SU-DHL-6 (cell line): ENCODE results near the gene FADS1.

Experiments
- H2AFZ ChIP-seq: fragments of 200-600 bp; sonication (generic); 2 replicates; pipeline ENCODE4 v1.6.1; 2014; ENCODE audit warnings: low read depth, mild to moderate bottlenecking, moderate library complexity, mixed read lengths, antibody characterized with exemption, low read length; ENCODE audit not compliant: severe bottlenecking
- H3F3A ChIP-seq: fragments of 200-600 bp; shearing (Covaris generic); 2 replicates; pipeline ENCODE4 v1.6.0; 2016; ENCODE audit warnings: antibody characterized with exemption, mild to moderate bottlenecking; ENCODE audit not compliant: insufficient read depth
- H3K27ac ChIP-seq: fragments of 200-600 bp; sonication (generic); 2 replicates; pipeline ENCODE4 v1.5.1; 2016; ENCODE audit warnings: low read depth, mild to moderate bottlenecking, low read length, moderate library complexity, mixed read lengths
- H3K27me3 ChIP-seq: fragments of 200-600 bp; sonication (generic), shearing (Covaris generic); 2 replicates; pipeline ENCODE4 v1.6.0; 2014; ENCODE audit warnings: mild to moderate bottlenecking, low read length
- H3K36me3 ChIP-seq: fragments of 200-600 bp; sonication (generic); 2 replicates; pipeline ENCODE4 v1.6.1; 2014; ENCODE audit warnings: mild to moderate bottlenecking, low read length, mixed read lengths
- H3K4me2 ChIP-seq: fragments of 300-600, 200-600 bp; shearing (Covaris generic), sonication (generic); 2 replicates; pipeline ENCODE4 v1.6.0; 2014; ENCODE audit warnings: low read length, low read depth, mild to moderate bottlenecking; ENCODE audit not compliant: poor library complexity, severe bottlenecking
- H3K4me3 ChIP-seq: fragments of 200-600 bp; sonication (generic); 2 replicates; pipeline ENCODE4 v1.5.1; 2014; ENCODE audit warnings: antibody characterized with exemption, low read length, mild to moderate bottlenecking, mixed read lengths; ENCODE audit not compliant: insufficient read depth, poor library complexity, severe bottlenecking
- H3K79me2 ChIP-seq: fragments of 200-600 bp; sonication (generic); 2 replicates; pipeline ENCODE4 v1.6.1; 2014; ENCODE audit warnings: mild to moderate bottlenecking, low read length, moderate library complexity; ENCODE audit not compliant: insufficient read depth
- H3K9ac ChIP-seq: fragments of 200-600 bp; sonication (generic); 2 replicates; pipeline ENCODE4 v1.7.0; 2014; ENCODE audit warnings: mild to moderate bottlenecking, low read length
- H3K9me2 ChIP-seq: fragments of 200-600 bp; sonication (generic); replicated peaks from 2 replicates; pipeline ENCODE4 v1.6.1; 2014; ENCODE audit warnings: low read length; ENCODE audit not compliant: insufficient read depth
- H3K9me3 ChIP-seq: fragments of 200-600 bp; sonication (generic); 2 replicates; pipeline ENCODE4 v1.6.1; 2014; ENCODE audit warnings: low read length, mixed read lengths; ENCODE audit not compliant: insufficient read depth
- H4K20me1 ChIP-seq: fragments of 200-600 bp; sonication (generic); 2 replicates; pipeline ENCODE4 v1.6.1; 2014; ENCODE audit warnings: low read depth, mild to moderate bottlenecking, antibody characterized with exemption, low read length, moderate library complexity, mixed read lengths
- CTCF ChIP-seq: fragments of 200-600 bp; sonication (generic); IDR thresholded peaks from one replicate; pipeline ENCODE4 v1.5.1; 2017; ENCODE audit warnings: antibody characterized with exemption, mild to moderate bottlenecking, low read length, moderate library complexity; ENCODE audit not compliant: insufficient read depth, poor library complexity, severe bottlenecking
- EZH2phosphoT487 ChIP-seq: fragments of 200-600 bp; sonication (generic), shearing (Covaris generic); conservative IDR thresholded peaks from 2 replicates; pipeline ENCODE4 v1.6.1; 2018; ENCODE audit warnings: mild to moderate bottlenecking, antibody characterized with exemption, low read length, moderate library complexity, mixed read lengths

Gene FADS1

GRCh38 chr11:61820174-61820573, 3.4 kb upstream of the FADS1 start:
- no peak overlapping the region for H3K9ac ChIP-seq
- H3K9me3 ChIP-seq, result no peaks in the 10 kb centered on the region
- H3K27ac ChIP-seq, result no peak overlapping the region
- no peaks in the 10 kb centered on the region for H3K36me3 ChIP-seq
- H3K4me3 ChIP-seq, result no peak overlapping the region
- H4K20me1 ChIP-seq, result no peaks in the 10 kb centered on the region
- H3K79me2 ChIP-seq, result 0 out of 2 replicates have a peak, but pooled peaks cover 5% of the 10 kb centered on the region
- no peak for TF ChIP-seq EZH2phosphoT487
- no peak for TF ChIP-seq CTCF
- H3F3A ChIP-seq, result peaks cover 14% of the 10 kb centered on the region
- H3K9me2 ChIP-seq, result no peaks in the 10 kb centered on the region
- no peak overlapping the region for H3K4me2 ChIP-seq
- no peaks in the 10 kb centered on the region for H3K27me3 ChIP-seq
- H2AFZ ChIP-seq, result no peak overlapping the region

DNA sequence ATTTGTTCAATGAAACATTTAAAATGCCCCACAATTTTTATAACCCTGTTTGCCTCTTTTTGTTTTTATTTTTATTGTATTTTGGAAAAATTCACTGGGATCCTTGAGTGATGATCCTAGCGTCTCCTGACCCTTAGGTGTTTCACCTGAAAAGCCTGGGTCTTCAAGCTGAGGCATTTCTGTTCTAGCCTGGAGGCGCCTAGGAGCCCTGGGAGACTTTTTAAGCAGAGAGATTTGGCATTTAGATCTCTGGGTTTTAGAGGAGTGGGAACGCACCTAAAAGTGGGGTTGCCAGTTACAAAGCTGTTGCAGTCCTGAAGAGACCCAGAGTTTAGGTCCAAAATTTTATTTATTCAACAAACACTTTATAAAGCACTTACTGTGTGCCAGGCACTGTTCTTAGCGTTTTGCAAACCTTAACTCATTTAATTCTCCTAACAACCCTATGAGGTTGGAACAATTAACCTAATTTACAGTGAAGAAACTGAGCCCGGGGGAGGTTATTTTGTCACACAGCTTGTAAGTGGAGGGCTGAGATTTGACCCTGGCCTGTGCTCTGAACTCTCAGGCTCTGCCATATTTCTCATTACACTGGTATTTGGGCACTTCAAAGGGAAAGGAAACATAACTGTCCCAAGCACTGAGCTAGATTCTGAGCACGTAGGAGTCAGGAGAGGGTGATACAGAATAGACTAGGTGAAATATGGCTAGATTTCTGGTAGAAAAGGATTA, 834 bp upstream of the FADS1 start:
- 0 out of 2 replicates have a peak overlapping the region, but pooled peaks have one; percentile 10 for H3K27ac ChIP-seq
- no peaks in the 10 kb centered on the region for H3K9me2 ChIP-seq
- peak overlapping the region; percentile 73 for H3K9ac ChIP-seq
- H3F3A ChIP-seq, result peaks cover 20% of the 10 kb centered on the region
- no peaks in the 10 kb centered on the region for H3K27me3 ChIP-seq
- no peak for TF ChIP-seq EZH2phosphoT487
- no peak for TF ChIP-seq CTCF
- H3K36me3 ChIP-seq, result no peaks in the 10 kb centered on the region
- peak overlapping the region; percentile 64 for H3K4me2 ChIP-seq
- H2AFZ ChIP-seq, result peak overlapping the region; percentile 65
- 0 out of 2 replicates have a peak, but pooled peaks cover 10% of the 10 kb centered on the region for H3K79me2 ChIP-seq
- no peaks in the 10 kb centered on the region for H3K9me3 ChIP-seq
- no peaks in the 10 kb centered on the region for H4K20me1 ChIP-seq
- peak overlapping the region; percentile 64 for H3K4me3 ChIP-seq

- H3F3A ChIP-seq, result peaks cover 20% of the 10 kb centered on the region
- H3K27me3 ChIP-seq, result no peaks in the 10 kb centered on the region
- H3K27ac ChIP-seq, result peak overlapping the region; percentile 93
- no peaks in the 10 kb centered on the region for H3K36me3 ChIP-seq
- no peaks in the 10 kb centered on the region for H3K9me2 ChIP-seq
- no peaks in the 10 kb centered on the region for H3K9me3 ChIP-seq
- no peak for TF ChIP-seq EZH2phosphoT487
- no peak for TF ChIP-seq CTCF
- H2AFZ ChIP-seq, result peak overlapping the region; percentile 2
- H3K9ac ChIP-seq, result peak overlapping the region; percentile 73
- H3K4me2 ChIP-seq, result peak overlapping the region; percentile 64
- H3K4me3 ChIP-seq, result peak overlapping the region; percentile 64
- H3K79me2 ChIP-seq, result 0 out of 2 replicates have a peak, but pooled peaks cover 10% of the 10 kb centered on the region
- no peaks in the 10 kb centered on the region for H4K20me1 ChIP-seq
These were observed 740 bp downstream of the FADS1 start for GRCh38 chr11:61815790-61816735.
